ENCODE data around the gene G0S2.
A peak's percentile ranks its signal among the peaks of the same experiment; 100 is the strongest.

Gene G0S2, protein sequence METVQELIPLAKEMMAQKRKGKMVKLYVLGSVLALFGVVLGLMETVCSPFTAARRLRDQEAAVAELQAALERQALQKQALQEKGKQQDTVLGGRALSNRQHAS

DNA sequence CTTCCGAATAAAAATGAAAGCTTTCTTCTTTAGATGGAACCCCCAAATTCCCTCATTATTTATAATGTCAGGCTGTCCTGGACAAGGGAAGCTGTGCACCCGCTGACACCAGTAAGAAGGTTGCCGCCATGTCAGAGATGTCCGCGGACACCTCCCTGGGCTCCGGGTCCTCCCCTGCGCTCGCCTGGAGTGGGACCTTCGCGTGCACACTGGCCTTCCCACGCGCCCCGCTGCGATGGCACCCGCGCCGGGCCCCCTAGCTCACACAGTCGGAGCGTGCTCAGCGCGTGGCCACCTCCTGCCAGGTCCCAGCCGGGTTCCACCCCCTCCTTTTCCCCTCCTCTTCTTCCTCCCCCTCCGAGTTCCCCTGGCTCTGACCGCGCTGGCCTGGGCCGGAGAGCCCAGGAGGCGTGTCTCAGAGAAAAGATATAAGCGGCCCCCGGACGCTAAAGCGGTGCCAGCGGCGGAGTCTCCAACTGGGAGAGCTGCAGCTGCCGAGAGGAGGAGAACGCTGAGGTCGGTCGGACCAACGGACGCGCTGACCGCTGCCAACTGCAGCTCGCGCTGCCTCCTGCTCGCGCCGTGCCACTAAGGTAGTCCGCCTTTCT lies at the start of gene G0S2:
Gene G0S2, plus strand, starts transcription at position 456 of the 608 bp plus-strand sequence. CDS start 273 bp downstream, outside the sequence.
- peaks cover 4% of the 10 kb centered on the region for H3K9me3 Mint-ChIP-seq

DNA sequence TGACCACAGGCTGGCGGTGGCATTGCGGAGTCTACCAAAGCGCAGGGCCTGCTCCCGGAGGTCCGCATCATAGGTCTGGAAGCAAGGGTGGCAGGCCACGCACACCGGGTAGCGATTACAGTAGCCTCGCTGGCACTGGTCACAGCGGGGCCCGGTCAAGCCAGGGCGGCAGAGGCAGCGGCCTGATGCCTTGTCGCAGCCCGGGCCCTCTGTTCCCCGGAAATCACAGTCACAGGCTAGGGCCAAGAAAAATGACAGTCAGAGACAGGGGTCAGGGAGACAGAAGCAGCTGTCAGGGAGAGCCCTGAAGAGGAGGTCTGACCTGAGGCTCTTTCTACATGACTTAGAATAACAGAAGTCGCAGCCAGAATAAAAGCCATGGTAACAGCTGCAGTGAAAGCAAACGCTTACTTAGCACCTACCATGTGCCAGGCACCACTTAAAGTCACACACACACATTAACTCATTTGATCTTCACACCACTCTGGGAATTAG lies 49.4 kb upstream of the G0S2 start:
- H3K27ac Mint-ChIP-seq: no peak overlapping the region
- peaks cover 5% of the 10 kb centered on the region for H3K4me1 Mint-ChIP-seq (ENCODE audit: low read depth)
- no peak overlapping the region for H3K4me3 Mint-ChIP-seq

More for the DNA sequence above, at the start of gene G0S2:
- Mint-ChIP-seq H3K27ac (peak within 1 kb of the TSS; percentile 90), H3K27me3 (ENCODE audit: low read depth) (peaks cover 3% of the 10 kb centered on the region), H3K4me3 (peak within 1 kb of the TSS; percentile 92), H3K4me1 (ENCODE audit: low read depth) (peaks cover 67% of the 10 kb centered on the region), H3K36me3 (ENCODE audit: low read depth) (peaks cover 28% of the 10 kb centered on the region)

DNA sequence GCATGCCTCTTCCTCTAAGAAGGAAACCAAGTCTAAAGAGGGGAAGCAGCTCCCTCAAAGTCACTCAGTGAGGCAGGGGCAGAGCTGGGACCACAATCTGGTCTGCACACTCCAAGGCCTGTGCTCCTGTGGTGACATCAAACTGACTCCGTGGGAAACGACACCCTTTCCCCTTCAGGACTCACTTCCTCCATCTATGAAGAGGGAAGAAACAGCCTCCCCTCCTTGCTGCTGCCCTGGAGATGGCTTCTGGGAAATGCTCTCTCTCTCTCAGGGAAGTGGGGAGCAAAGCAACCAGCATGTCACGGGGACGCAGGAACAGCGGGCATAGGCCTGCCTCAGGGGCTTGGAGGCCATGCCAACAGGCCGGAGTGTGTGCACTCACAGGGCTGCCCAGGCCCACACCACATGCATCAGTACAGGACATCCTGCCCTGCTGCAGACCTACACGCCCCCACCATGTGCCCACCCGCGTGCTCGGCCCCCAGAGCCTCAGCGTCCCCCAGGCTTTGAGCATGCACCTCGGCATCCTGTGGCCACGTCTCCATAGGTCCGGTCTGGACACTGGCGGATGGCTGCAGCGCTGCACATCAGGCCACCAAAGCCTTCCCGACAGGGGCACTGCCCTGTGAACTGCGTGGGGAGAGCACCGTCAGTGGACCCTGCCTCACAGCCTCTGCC lies 48.7 kb upstream of the G0S2 start:
- H3K36me3 Mint-ChIP-seq (ENCODE audit: low read depth): peaks cover 2% of the 10 kb centered on the region

More for the DNA sequence above, 49.4 kb upstream of the G0S2 start:
- Mint-ChIP-seq H3K36me3 (ENCODE audit: low read depth) (peaks cover 2% of the 10 kb centered on the region), H3K9me3 (no peaks in the 10 kb centered on the region), H3K27me3 (ENCODE audit: low read depth) (no peaks in the 10 kb centered on the region)

DNA sequence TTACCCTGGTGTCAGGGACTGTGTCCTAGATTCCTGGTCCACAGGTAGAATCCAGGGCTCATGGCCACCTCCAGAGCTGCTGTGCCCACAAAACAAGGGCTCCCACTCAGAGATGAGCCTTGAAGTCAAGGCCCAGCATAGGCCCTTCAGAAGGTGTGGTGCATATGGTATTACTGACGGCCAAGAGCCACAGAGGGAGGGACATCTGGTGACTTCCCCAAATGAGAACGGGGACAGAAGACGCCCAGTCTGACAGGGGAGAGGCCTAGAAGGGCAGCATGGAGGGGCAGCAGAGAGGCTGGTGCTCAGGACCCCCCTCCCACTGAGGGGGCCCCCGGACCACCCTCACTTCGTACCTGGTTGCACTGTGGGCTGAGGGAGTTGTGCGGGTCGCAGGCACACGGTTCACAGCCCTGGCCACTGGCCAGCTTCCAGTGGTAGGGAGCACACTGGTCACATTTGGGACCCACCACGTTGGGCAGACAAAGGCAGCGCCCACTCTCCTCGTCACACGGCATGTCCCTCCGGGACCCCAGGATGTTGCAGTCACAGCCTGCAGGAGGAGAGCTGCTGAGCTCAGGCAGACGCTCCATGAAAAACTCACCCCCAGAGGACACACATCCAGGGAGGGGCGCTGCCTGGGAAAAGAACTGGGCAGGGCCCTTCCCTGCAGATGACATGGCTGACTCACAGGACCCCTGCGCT lies 48.0 kb upstream of the G0S2 start:
- Mint-ChIP-seq H3K36me3 (ENCODE audit: low read depth) (peaks cover 2% of the 10 kb centered on the region), H3K27me3 (ENCODE audit: low read depth) (no peaks in the 10 kb centered on the region), H3K4me3 (no peak overlapping the region), H3K27ac (no peak overlapping the region), H3K9me3 (no peaks in the 10 kb centered on the region), H3K4me1 (ENCODE audit: low read depth) (peaks cover 5% of the 10 kb centered on the region)

More for the DNA sequence above, 48.7 kb upstream of the G0S2 start:
- Mint-ChIP-seq H3K27me3 (ENCODE audit: low read depth) (no peaks in the 10 kb centered on the region), H3K4me3 (no peak overlapping the region), H3K4me1 (ENCODE audit: low read depth) (peaks cover 5% of the 10 kb centered on the region), H3K9me3 (no peaks in the 10 kb centered on the region), H3K27ac (no peak overlapping the region)

- no peaks in the 10 kb centered on the region for H3K27me3 Mint-ChIP-seq (ENCODE audit: low read depth)
- peaks cover 5% of the 10 kb centered on the region for H3K4me1 Mint-ChIP-seq (ENCODE audit: low read depth)
- no peak overlapping the region for H3K27ac Mint-ChIP-seq
These were observed 47.4 kb upstream of the G0S2 start for GRCh38 chr1:209627732-209628196.

GRCh38 chr1:209628618-209629299 lies 46.5 kb upstream of the G0S2 start:
- Mint-ChIP-seq H3K36me3 (ENCODE audit: low read depth) (peaks cover 4% of the 10 kb centered on the region), H3K4me3 (no peak overlapping the region), H3K9me3 (no peaks in the 10 kb centered on the region), H3K4me1 (ENCODE audit: low read depth) (peaks cover 7% of the 10 kb centered on the region), H3K27me3 (ENCODE audit: low read depth) (no peaks in the 10 kb centered on the region), H3K27ac (no peak overlapping the region)

More at GRCh38 chr1:209627732-209628196, 47.4 kb upstream of the G0S2 start:
- H3K4me3 Mint-ChIP-seq: no peak overlapping the region
- H3K36me3 Mint-ChIP-seq (ENCODE audit: low read depth): peaks cover 2% of the 10 kb centered on the region
- H3K9me3 Mint-ChIP-seq: no peaks in the 10 kb centered on the region

DNA sequence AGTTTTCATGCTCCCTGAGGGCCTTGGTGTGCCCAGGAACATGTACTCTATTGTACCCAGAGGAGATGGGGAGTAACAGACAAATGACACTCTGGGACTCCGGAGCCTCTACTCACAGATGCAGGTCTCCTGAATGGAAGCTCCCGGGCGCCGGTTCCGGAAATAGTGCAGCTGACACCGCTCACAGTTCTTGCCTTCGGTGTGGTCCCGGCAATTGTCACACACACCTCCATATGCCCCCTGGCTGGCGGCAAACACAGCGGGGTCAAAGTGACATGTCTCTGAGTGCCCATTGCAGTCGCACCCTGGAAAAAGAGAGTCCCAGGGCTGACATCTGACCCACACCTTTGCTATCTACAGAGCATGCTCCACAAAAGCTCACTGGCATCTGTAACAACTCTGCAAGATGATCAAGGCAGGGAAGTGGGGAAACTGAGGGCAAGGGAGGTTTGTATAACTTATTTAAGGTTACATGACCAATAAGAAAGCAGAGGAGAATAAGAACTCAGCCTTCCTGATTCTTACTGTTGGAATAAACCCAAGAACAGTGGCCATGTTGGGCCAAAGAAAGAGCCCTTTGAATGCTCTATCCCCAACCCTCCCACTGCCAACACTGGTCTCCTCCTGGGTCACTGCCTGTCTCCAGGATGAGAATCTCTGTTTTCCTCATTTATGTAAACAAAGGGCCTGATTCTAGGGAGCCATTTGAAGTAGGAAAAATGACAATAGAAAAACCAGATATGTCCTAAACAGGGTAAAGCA lies 45.4 kb upstream of the G0S2 start:
- Mint-ChIP-seq H3K27me3 (ENCODE audit: low read depth) (no peaks in the 10 kb centered on the region), H3K36me3 (ENCODE audit: low read depth) (peaks cover 2% of the 10 kb centered on the region), H3K4me3 (no peak overlapping the region), H3K9me3 (no peaks in the 10 kb centered on the region), H3K27ac (no peak overlapping the region), H3K4me1 (ENCODE audit: low read depth) (peaks cover 7% of the 10 kb centered on the region)

GRCh38 chr1:209630383-209631225 lies 44.6 kb upstream of the G0S2 start:
- Mint-ChIP-seq H3K27me3 (ENCODE audit: low read depth) (no peaks in the 10 kb centered on the region), H3K9me3 (no peaks in the 10 kb centered on the region), H3K27ac (no peak overlapping the region), H3K4me3 (no peak overlapping the region), H3K36me3 (ENCODE audit: low read depth) (peaks cover 2% of the 10 kb centered on the region), H3K4me1 (ENCODE audit: low read depth) (peaks cover 12% of the 10 kb centered on the region)

DNA sequence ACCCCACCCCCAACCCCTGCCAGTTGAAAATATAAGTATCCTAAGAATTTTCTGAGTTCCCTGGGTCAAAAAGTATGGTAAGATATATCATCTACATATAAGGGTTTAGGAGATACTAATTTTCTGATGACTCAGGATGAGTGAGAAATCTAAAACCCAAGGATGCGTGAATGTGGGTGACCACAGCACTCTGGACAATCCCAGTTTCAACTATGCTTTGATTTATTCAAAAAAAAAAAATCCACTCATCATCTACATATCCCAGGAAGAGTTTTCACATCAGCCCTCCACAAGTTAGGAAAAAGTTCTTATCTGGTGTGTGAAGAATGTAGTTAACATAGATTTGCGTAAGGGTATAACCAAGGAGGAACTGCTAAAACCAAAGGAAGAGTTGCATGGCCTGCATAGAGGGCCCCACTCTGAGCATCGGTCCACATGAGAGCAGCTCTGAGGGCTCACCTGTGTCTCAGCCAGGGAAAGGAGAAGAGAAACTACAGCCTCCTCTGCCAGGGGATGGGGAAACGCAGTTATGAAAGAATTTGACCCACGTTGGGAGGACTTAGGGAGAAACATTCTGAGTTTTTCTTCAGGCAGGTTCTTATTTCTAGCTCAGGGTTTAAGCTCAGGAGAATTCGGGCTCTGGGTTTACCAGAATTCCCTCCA lies 41.7 kb upstream of the G0S2 start:
- Mint-ChIP-seq H3K36me3 (ENCODE audit: low read depth) (peaks cover 12% of the 10 kb centered on the region), H3K4me3 (no peak overlapping the region), H3K9me3 (no peaks in the 10 kb centered on the region), H3K27me3 (ENCODE audit: low read depth) (peaks cover 4% of the 10 kb centered on the region), H3K27ac (no peak overlapping the region), H3K4me1 (ENCODE audit: low read depth) (peaks cover 18% of the 10 kb centered on the region)

GRCh38 chr1:209634005-209634737 lies 41.0 kb upstream of the G0S2 start:
- no peak overlapping the region for H3K27ac Mint-ChIP-seq
- H3K36me3 Mint-ChIP-seq (ENCODE audit: low read depth): peaks cover 12% of the 10 kb centered on the region
- no peaks in the 10 kb centered on the region for H3K9me3 Mint-ChIP-seq
- H3K27me3 Mint-ChIP-seq (ENCODE audit: low read depth): peaks cover 4% of the 10 kb centered on the region
- peaks cover 17% of the 10 kb centered on the region for H3K4me1 Mint-ChIP-seq (ENCODE audit: low read depth)
- H3K4me3 Mint-ChIP-seq: no peak overlapping the region

GRCh38 chr1:209635850-209636249 lies 39.4 kb upstream of the G0S2 start:
- Mint-ChIP-seq H3K4me1 (ENCODE audit: low read depth) (peaks cover 17% of the 10 kb centered on the region), H3K27ac (peak overlapping the region; percentile 24), H3K27me3 (ENCODE audit: low read depth) (peaks cover 4% of the 10 kb centered on the region), H3K4me3 (no peak overlapping the region), H3K36me3 (ENCODE audit: low read depth) (peaks cover 12% of the 10 kb centered on the region), H3K9me3 (no peaks in the 10 kb centered on the region)

GRCh38 chr1:209641832-209642172 lies 33.4 kb upstream of the G0S2 start:
- Mint-ChIP-seq H3K36me3 (ENCODE audit: low read depth) (peaks cover 7% of the 10 kb centered on the region), H3K4me1 (ENCODE audit: low read depth) (peaks cover 9% of the 10 kb centered on the region), H3K27ac (no peak overlapping the region), H3K27me3 (ENCODE audit: low read depth) (peaks cover 4% of the 10 kb centered on the region), H3K9me3 (no peaks in the 10 kb centered on the region), H3K4me3 (no peak overlapping the region)

Data from T-helper 1 cell treated with Interleukin-12 subunit alpha and Interleukin-12 subunit beta and Interleukin-4 antibody, amounts not matched to agents 30 μg/mL and 1 μg/mL, for 36 hours (primary cell).